CD14-positive monocyte (primary cell): ENCODE measurements around the gene FAM171A1. TPM values are rescaled to one million over a fixed set of nuclear protein-coding genes. Genes with fewer than 3 reads are reported as not detected.

Source experiments
- DNase-seq, 3 donors: peaks; one replicate each; pipeline ENCODE4 v3.0.0-alpha.2; 2011 to 2022
- H2AFZ ChIP-seq: 2 replicates; pipeline ENCODE4 v1.6.0; 2012; ENCODE audit warnings: mild to moderate bottlenecking, low read depth, low read length, inconsistent platforms; ENCODE audit not compliant: insufficient read depth, poor library complexity, severe bottlenecking
- H3K27ac ChIP-seq, 2 donors: 1 replicate in 1 of 2; 2 replicates in 1 of 2; pipeline ENCODE4 v1.5.1; 2012 to 2013; ENCODE audit warnings: low read length in 2 of 2, control low read depth in 1 of 2, inconsistent platforms in 1 of 2, low read depth in 1 of 2, mild to moderate bottlenecking in 1 of 2
- H3K27me3 ChIP-seq, 2 donors: one replicate each; pipeline versions ENCODE4 v1.6.0 to v1.6.1; 2011 to 2013; ENCODE audit warnings: low read length in 2 of 2; ENCODE audit not compliant: control insufficient read depth in 2 of 2, insufficient read depth in 2 of 2
- H3K36me3 ChIP-seq, 2 donors: replicated peaks in 1 of 2; 1 replicate in 1 of 2; 2 replicates in 1 of 2; pipeline versions ENCODE4 v1.5.1 to v1.6.1; 2012 to 2013; ENCODE audit warnings: low read length in 2 of 2, control low read depth in 1 of 2, inconsistent platforms in 1 of 2, mild to moderate bottlenecking in 1 of 2; ENCODE audit not compliant: insufficient read depth in 2 of 2, control insufficient read depth in 1 of 2
- H3K4me1 ChIP-seq, 2 donors: 1 replicate in 1 of 2; 2 replicates in 1 of 2; pipeline versions ENCODE4 v1.5.1 to v1.6.1; 2012 to 2013; ENCODE audit warnings: low read length in 2 of 2, control low read depth in 1 of 2, inconsistent platforms in 1 of 2, mild to moderate bottlenecking in 1 of 2, moderate library complexity in 1 of 2; ENCODE audit not compliant: insufficient read depth in 2 of 2, control insufficient read depth in 1 of 2
- H3K4me2 ChIP-seq: replicated peaks from 2 replicates; pipeline ENCODE3; 2012; ENCODE audit warnings: low read length, moderate library complexity, mild to moderate bottlenecking; ENCODE audit not compliant: poor library complexity, severe bottlenecking; ENCODE audit errors: extremely low read depth
- H3K4me3 ChIP-seq, 3 experiments: fragments of 200-600 bp in 1 of 3; sonication (generic) in 1 of 3; replicated peaks in 1 of 3; 1 replicate in 2 of 3; 2 replicates in 1 of 3; pipeline ENCODE4 v1.5.1; 2011 to 2013; ENCODE audit warnings: low read length in 3 of 3, mild to moderate bottlenecking in 3 of 3, control low read depth in 2 of 3, low read depth in 2 of 3, inconsistent platforms in 1 of 3, moderate library complexity in 1 of 3
- H3K79me2 ChIP-seq: 2 replicates; pipeline ENCODE4 v1.6.0; 2012; ENCODE audit warnings: mild to moderate bottlenecking, control low read depth, inconsistent platforms, low read length, moderate library complexity; ENCODE audit not compliant: insufficient read depth
- H3K9ac ChIP-seq: 2 replicates; pipeline ENCODE4 v1.6.0; 2017; ENCODE audit warnings: low read length, mild to moderate bottlenecking; ENCODE audit not compliant: insufficient read depth, poor library complexity, severe bottlenecking
- H3K9me3 ChIP-seq, 2 donors: replicated peaks in 1 of 2; 1 replicate in 1 of 2; 2 replicates in 1 of 2; pipeline versions ENCODE4 v1.5.1 to v1.6.1; 2012 to 2013; ENCODE audit warnings: low read length in 2 of 2, control low read depth in 1 of 2; ENCODE audit not compliant: control insufficient read depth in 1 of 2, insufficient read depth in 1 of 2
- H4K20me1 ChIP-seq: 2 replicates; pipeline ENCODE4 v1.6.0; 2012; ENCODE audit warnings: mild to moderate bottlenecking, low read length, control low read depth, moderate library complexity; ENCODE audit not compliant: insufficient read depth
- H3K27ac Mint-ChIP-seq, 7 donors: one replicate each; pipeline ENCODE4 v1.8.0; 2020; ENCODE audit warnings: mild to moderate bottlenecking in 7 of 7, mixed read lengths in 7 of 7, moderate library complexity in 6 of 7, inconsistent platforms in 2 of 7
- H3K27me3 Mint-ChIP-seq, 3 donors: one replicate each; pipeline ENCODE4 v1.8.0; 2021 to 2022; ENCODE audit warnings: low read depth in 3 of 3, mild to moderate bottlenecking in 3 of 3, mixed read lengths in 3 of 3, moderate library complexity in 3 of 3, inconsistent platforms in 1 of 3
- H3K36me3 Mint-ChIP-seq, 2 donors: one replicate each; pipeline ENCODE4 v1.8.0; 2020; ENCODE audit warnings: mixed read lengths in 2 of 2, inconsistent platforms in 1 of 2, mild to moderate bottlenecking in 1 of 2
- H3K4me1 Mint-ChIP-seq: one replicate; pipeline ENCODE4 v1.8.0; 2020; ENCODE audit warnings: mild to moderate bottlenecking, mixed read lengths
- H3K4me3 Mint-ChIP-seq, 2 donors: one replicate each; pipeline ENCODE4 v1.8.0; 2020; ENCODE audit warnings: mild to moderate bottlenecking in 2 of 2, mixed read lengths in 2 of 2, moderate library complexity in 1 of 2
- H3K9me3 Mint-ChIP-seq, 7 donors: one replicate each; pipeline ENCODE4 v1.8.0; 2020 to 2022; ENCODE audit warnings: mixed read lengths in 7 of 7, mild to moderate bottlenecking in 6 of 7, moderate library complexity in 6 of 7, inconsistent platforms in 2 of 7
- WGBS: methylation state at CpG from one replicate; pipeline ENCODE4 v1.1.5; 2013; ENCODE audit warnings: missing lambda C conversion rate; ENCODE audit not compliant: insufficient coverage; 5-methylcytosine and 5-hydroxymethylcytosine counted together
- intact Hi-C, 2 donors: fragments of 100-400 bp; cut with micrococcal nuclease; formaldehyde crosslinking; loops; one replicate each; pipeline versions ENCODE4 v1.15.0 to v1.15.1; 2023
- polyA plus RNA-seq, 3 donors: library from polyadenylated mRNA; depleted of rRNA in 1 of 3; unstranded in 2 of 3; stranded (reverse) in 1 of 3; fragments of 300-500 nt in 2 of 3; fragments of >200 nt in 1 of 3; fragmentation: Illumina TruSeq in 2 of 3; gene quantifications; 1 replicate in 2 of 3; 2 replicates in 1 of 3; pipeline ENCODE4 v1.2.3, GENCODE V29; 2012 to 2021
- TF ChIP-seq, protein P1 (sequence below): fragments of 200-600 bp; IDR thresholded peaks from one replicate; pipeline ENCODE4 v1.8.0; 2022; ENCODE audit warnings: antibody characterized with exemption, mild to moderate bottlenecking

Gene FAM171A1
- polyA plus RNA-seq, 3 donors, result not detected

- WGBS, result 93% methylated on average over 2 of the region's 4 CpGs
- Mint-ChIP-seq H3K36me3 (no peaks in the 10 kb centered on the region), H3K4me1 (no peaks in the 10 kb centered on the region), H3K9me3 (peaks cover 0 to 3% (median 0%) of the 10 kb centered on the region in 7 donors), H3K27ac (no peak overlapping the region), H3K27me3 (peaks cover 0 to 2% (median 0%) of the 10 kb centered on the region in 3 donors), H3K4me3 (no peak overlapping the region)
- Histone ChIP-seq H3K4me3 (no peak overlapping the region), H3K36me3 (no peaks in the 10 kb centered on the region), H3K27me3 (no peaks in the 10 kb centered on the region), H3K27ac (no peak overlapping the region), H3K4me2 (no peak overlapping the region), H3K79me2 (no peaks in the 10 kb centered on the region), H3K9ac (no peak overlapping the region), H3K4me1 (peaks cover 0 to under 1% of the 10 kb centered on the region in 2 donors), H3K9me3 (no peaks in the 10 kb centered on the region), H4K20me1 (no peaks in the 10 kb centered on the region), H2AFZ (no peak overlapping the region)
- TF ChIP-seq, protein P1, sequence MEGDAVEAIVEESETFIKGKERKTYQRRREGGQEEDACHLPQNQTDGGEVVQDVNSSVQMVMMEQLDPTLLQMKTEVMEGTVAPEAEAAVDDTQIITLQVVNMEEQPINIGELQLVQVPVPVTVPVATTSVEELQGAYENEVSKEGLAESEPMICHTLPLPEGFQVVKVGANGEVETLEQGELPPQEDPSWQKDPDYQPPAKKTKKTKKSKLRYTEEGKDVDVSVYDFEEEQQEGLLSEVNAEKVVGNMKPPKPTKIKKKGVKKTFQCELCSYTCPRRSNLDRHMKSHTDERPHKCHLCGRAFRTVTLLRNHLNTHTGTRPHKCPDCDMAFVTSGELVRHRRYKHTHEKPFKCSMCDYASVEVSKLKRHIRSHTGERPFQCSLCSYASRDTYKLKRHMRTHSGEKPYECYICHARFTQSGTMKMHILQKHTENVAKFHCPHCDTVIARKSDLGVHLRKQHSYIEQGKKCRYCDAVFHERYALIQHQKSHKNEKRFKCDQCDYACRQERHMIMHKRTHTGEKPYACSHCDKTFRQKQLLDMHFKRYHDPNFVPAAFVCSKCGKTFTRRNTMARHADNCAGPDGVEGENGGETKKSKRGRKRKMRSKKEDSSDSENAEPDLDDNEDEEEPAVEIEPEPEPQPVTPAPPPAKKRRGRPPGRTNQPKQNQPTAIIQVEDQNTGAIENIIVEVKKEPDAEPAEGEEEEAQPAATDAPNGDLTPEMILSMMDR, result no peak
- intact Hi-C loops, result no loop called here
- DNase-seq, result no peak
Observed at GRCh38 chr10:15300697-15301096, 70.4 kb downstream of the FAM171A1 start.

DNA sequence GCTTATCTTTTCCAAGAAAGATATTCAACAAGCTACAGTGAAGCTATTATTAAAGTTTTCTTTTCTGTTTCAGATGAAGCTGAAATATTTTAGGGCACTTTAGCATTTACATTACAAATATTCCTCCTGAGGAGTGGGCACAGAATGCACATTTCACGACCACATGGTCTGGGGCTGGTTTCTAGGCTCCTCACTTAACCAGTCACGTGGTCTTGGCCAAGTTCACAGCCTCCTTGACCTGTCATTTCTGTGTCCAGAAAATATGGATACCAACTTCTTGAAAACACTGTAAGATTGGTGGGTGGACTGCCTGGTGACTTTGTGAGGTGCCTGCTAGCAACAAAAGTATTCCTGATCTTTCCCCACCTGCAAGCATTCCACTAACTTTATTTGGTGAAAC lies 70.9 kb downstream of the FAM171A1 start:
- intact Hi-C loops, result no loop called here
- WGBS, result no CpG with 5 or more reads among the region's 2 CpGs
- Histone ChIP-seq H3K9ac (no peak overlapping the region), H3K36me3 (no peaks in the 10 kb centered on the region), H3K27me3 (no peaks in the 10 kb centered on the region), H2AFZ (no peak overlapping the region), H3K4me2 (no peak overlapping the region), H3K4me1 (peaks cover 0 to 3% of the 10 kb centered on the region in 2 donors), H3K4me3 (no peak overlapping the region), H3K27ac (no peak overlapping the region), H4K20me1 (no peaks in the 10 kb centered on the region), H3K79me2 (no peaks in the 10 kb centered on the region), H3K9me3 (no peaks in the 10 kb centered on the region)
- peaks cover 0 to 3% (median 0%) of the 10 kb centered on the region in 7 donors for H3K9me3 Mint-ChIP-seq
- H3K27me3 Mint-ChIP-seq, result peaks cover 0 to 2% (median 0%) of the 10 kb centered on the region in 3 donors
- TF ChIP-seq, protein P1, result no peak
- DNase-seq, result no peak
- H3K4me1 Mint-ChIP-seq, result peaks cover 5% of the 10 kb centered on the region
- no peaks in the 10 kb centered on the region for H3K36me3 Mint-ChIP-seq
- H3K4me3 Mint-ChIP-seq, result no peak overlapping the region
- no peak overlapping the region for H3K27ac Mint-ChIP-seq
